Measurements from ENCODE around the gene DLG2.

DNA sequence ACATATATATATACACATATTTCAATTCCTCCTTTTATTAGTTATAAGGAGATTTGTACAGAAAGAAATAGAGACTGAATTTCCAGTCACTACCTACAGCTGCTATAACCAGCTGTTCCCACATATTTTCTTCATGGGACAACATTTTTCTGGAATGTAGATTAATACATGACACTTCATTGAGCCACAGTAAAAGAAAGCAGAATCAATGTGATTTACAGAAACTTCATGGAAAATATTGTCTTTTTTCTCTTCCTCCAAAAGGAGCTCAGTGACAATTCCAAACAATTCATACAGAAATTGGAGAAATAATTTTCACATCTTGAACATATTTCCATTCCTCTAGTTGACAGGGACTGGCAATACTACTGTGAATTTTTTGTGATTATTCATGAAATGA, 249.2 kb downstream of the DLG2 start:
- TF ChIP-seq, protein P1, sequence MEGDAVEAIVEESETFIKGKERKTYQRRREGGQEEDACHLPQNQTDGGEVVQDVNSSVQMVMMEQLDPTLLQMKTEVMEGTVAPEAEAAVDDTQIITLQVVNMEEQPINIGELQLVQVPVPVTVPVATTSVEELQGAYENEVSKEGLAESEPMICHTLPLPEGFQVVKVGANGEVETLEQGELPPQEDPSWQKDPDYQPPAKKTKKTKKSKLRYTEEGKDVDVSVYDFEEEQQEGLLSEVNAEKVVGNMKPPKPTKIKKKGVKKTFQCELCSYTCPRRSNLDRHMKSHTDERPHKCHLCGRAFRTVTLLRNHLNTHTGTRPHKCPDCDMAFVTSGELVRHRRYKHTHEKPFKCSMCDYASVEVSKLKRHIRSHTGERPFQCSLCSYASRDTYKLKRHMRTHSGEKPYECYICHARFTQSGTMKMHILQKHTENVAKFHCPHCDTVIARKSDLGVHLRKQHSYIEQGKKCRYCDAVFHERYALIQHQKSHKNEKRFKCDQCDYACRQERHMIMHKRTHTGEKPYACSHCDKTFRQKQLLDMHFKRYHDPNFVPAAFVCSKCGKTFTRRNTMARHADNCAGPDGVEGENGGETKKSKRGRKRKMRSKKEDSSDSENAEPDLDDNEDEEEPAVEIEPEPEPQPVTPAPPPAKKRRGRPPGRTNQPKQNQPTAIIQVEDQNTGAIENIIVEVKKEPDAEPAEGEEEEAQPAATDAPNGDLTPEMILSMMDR (IDR thresholded peaks at IDR 0.05): no peak
- no peak for TF ChIP-seq POLR2A (IDR thresholded peaks at IDR 0.05)

All from uterus (tissue), 2 donors.